Activated CD4-positive, alpha-beta T cell treated with anti-CD3 and anti-CD28 coated beads for 4 hours (primary cell): ENCODE measurements around the gene L2HGDH.

Experiments used
- DNase-seq, 2 donors: peaks; one replicate each; pipeline ENCODE4 v3.0.0-alpha.2; 2020

Gene L2HGDH

GRCh38 chr14:50225974-50226297 is 86.1 kb downstream of the L2HGDH start:
- no peak for DNase-seq

DNA sequence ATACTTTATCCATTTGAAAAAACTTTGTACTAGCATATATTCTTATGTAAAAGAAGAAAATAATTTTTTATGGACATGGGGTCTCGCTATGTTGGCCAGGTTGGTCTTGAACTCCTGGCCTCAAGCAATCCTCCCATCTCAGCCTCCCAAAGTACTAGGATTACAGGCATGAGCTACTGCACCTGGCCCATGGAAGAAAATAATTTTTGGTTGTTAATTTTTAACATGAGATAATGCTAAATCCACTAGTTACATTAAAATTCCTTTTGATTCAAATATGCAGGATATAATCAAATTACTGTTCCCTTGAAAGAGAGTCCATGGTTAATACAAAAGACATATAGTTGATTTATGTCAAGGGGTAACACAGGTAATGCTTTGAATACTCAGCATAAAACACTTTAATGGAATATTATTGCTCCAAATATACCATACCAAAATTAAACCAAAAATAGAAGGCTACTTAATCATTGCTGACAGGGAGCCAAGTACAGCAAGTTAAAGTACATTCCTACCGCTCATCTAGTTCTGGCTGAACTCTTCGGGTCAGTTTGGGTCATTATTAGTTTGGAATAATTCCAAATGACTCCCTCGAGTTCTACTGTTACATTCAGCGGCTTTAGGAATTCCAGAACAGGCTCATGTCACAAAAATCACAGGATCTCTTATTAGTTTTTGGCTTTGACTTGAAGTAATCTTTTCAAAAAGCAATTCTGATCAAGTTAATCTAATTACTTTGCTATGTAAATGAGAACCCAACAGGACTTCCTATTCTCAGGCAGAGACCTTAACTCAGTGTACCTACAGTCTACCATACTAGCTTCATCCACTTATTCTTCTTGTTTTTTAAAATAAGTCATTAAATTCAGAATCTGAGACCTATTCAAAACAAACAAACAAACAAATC is 86.7 kb downstream of the L2HGDH start:
- DNase-seq, result no peak

- DNase-seq, result no peak
Measured at GRCh38 chr14:50222055-50222613, 89.9 kb downstream of the L2HGDH start.

GRCh38 chr14:50218501-50218900 is 93.5 kb downstream of the L2HGDH start:
- DNase-seq, result no peak

DNA sequence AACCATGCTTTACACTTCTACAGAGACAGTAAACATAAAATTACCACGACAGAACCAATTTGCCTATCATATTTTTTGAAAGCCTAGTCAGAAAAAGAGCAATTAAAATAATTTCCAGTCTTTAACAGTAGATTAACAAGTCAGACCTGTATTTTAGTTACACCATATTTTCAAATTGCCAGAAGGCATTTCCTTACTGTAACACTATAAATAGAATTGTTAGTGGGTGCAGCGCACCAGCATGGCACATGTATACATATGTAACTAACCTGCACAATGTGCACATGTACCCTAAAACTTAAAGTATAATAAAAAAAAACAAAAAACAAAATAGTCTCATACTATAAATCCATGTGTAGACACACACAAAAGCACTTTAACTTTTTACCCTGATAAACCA is 96.6 kb downstream of the L2HGDH start:
- no peak for DNase-seq

DNA sequence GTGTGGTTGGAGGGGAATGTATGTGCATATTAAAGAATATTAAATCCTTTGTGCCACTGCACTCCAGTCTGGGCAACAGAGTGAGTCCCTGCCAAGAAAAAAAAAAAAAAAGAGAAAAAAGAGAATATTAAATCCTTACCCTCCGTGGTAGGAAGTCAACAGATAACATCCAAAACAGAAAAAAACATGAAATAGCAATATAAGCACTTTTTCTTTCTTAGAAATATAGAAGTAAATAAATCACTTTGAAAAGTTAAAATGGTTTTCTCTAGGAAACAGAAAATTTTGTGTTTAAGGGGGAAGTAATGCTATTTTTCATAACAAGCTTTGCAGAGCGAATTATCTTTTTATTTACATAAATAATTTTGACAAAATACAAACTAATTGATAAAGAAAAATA is 98.2 kb downstream of the L2HGDH start:
- no peak for DNase-seq

GRCh38 chr14:50212726-50213125 is 99.3 kb downstream of the L2HGDH start:
- DNase-seq, result no peak

DNA sequence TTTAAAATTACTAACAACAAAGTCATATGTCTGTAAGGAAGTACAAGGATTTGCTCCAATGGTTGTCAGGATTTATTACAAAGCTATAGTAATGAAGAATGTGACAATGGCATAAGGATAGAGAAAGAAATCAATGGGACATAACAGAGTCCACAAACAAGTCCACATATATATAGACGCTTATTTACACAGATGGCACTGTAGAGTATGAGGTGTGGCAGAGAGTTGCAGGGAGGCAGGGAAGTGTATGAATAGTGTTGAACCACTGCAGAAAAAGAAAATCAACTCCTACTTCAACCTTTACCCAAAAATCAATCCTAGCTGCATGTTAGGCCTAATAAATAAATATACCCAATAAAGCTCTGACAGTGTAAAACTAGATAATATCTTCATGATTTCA is 102.0 kb downstream of the L2HGDH start:
- DNase-seq, result no peak

DNA sequence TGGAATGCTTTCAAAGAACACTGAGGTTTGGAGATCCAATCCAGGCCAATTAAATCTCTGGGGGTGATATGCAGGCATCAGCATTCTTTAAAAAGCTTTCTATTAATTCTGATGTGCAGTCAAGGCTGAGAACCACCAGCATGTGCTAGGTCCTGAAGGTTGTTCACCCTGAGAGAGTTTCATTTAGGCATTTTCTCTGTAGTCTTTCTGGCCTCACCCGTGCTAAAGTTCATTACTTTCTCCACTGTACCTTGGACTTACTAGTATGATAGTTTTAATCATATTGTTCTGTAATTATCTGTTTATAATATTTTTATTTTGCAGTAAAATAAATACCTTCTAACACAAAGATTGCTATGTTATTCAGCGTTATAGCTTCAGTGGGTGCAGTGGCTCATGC is 113.5 kb downstream of the L2HGDH start:
- no peak for DNase-seq

- DNase-seq, result no peak
Measured at GRCh38 chr14:50191499-50191898, 120.5 kb downstream of the L2HGDH start.
